SK-N-SH (cell line): Measurements from ENCODE around the gene EVC. TPM values are rescaled to one million over a fixed set of nuclear protein-coding genes. Genes with fewer than 3 reads are reported as not detected.

ENCODE experiments used
- CTCF ChIA-PET: fragments of 300-600, 350-600 bp; formaldehyde crosslinking; extraction: SDS; loops from one replicate; lab custom pipeline; 2021; lab: Yijun Ruan, JAX
- POLR2A ChIA-PET: fragments of 350-600 bp; sonication (Branson Sonifier 250); formaldehyde crosslinking; extraction: SDS; loops from one replicate; lab custom pipeline; 2020; ENCODE audit warnings: antibody characterized with exemption, inconsistent platforms; lab: Yijun Ruan, JAX
- DNase-seq: peaks from one replicate; pipeline ENCODE4 v3.0.0; 2012
- H2AFZ ChIP-seq: fragments of 200-600 bp; sonication (generic); 2 replicates; pipeline ENCODE4 v1.8.1; 2016; ENCODE audit warnings: antibody characterized with exemption, mild to moderate bottlenecking, low read depth
- H3F3A ChIP-seq: fragments of 200-600 bp; sonication (generic); replicated peaks from 2 replicates; pipeline ENCODE3; 2016; ENCODE audit warnings: antibody characterized with exemption, mild to moderate bottlenecking; ENCODE audit not compliant: insufficient read depth
- H3K27ac ChIP-seq, 2 experiments: fragments of 200-500 bp in 1 of 2; fragments of 200-600 bp in 1 of 2; sonication (Bioruptor generic) in 1 of 2; sonication (generic), shearing (Covaris generic) in 1 of 2; 2 replicates each; pipeline versions ENCODE4 v1.5.1 to v1.6.1; 2014 to 2016; ENCODE audit warnings: low read depth in 2 of 2, inconsistent platforms in 1 of 2, low read length in 1 of 2, mild to moderate bottlenecking in 1 of 2, mixed read lengths in 1 of 2
- H3K27me3 ChIP-seq: fragments of 200-600 bp; sonication (generic), shearing (Covaris generic); 2 replicates; pipeline ENCODE4 v1.6.1; 2016; ENCODE audit warnings: mixed run types; ENCODE audit not compliant: insufficient read depth
- H3K36me3 ChIP-seq, 2 experiments: fragments of 200-500 bp in 1 of 2; fragments of 200-600 bp in 1 of 2; sonication (Bioruptor generic) in 1 of 2; sonication (generic) in 1 of 2; replicated peaks in 1 of 2; 2 replicates each; pipeline versions ENCODE3 to v1.5.1; 2014 to 2016; ENCODE audit warnings: low read length in 1 of 2, mild to moderate bottlenecking in 1 of 2; ENCODE audit not compliant: insufficient read depth in 2 of 2, control insufficient read depth in 1 of 2
- H3K4me1 ChIP-seq, 2 experiments: fragments of 200-500 bp in 1 of 2; fragments of 200-600 bp in 1 of 2; sonication (Bioruptor generic) in 1 of 2; sonication (generic), shearing (Covaris generic) in 1 of 2; 2 replicates each; pipeline versions ENCODE4 v1.5.1 to v1.6.1; 2014 to 2016; ENCODE audit warnings: low read depth in 1 of 2, low read length in 1 of 2, mixed run types in 1 of 2; ENCODE audit not compliant: insufficient read depth in 2 of 2, control insufficient read depth in 1 of 2
- H3K4me2 ChIP-seq: fragments of 200-600 bp; sonication (generic), shearing (Covaris generic); 2 replicates; pipeline ENCODE4 v1.6.1; 2017; ENCODE audit warnings: mixed run types
- H3K4me3 ChIP-seq, 2 experiments: fragments of 200-500 bp in 1 of 2; fragments of 200-600 bp in 1 of 2; sonication (Bioruptor generic) in 1 of 2; sonication (generic), shearing (Covaris generic) in 1 of 2; 2 replicates each; pipeline versions ENCODE4 v1.5.1 to v1.8.1; 2014 to 2016; ENCODE audit warnings: low read depth in 2 of 2, inconsistent platforms in 1 of 2, low read length in 1 of 2, mild to moderate bottlenecking in 1 of 2, mixed read lengths in 1 of 2, moderate library complexity in 1 of 2
- H3K79me2 ChIP-seq: fragments of 200-600 bp; sonication (generic); 2 replicates; pipeline ENCODE4 v1.8.1; 2017; ENCODE audit warnings: mild to moderate bottlenecking; ENCODE audit not compliant: insufficient read depth
- H3K9ac ChIP-seq: fragments of 200-600 bp; sonication (generic); 2 replicates; pipeline ENCODE4 v1.6.1; 2017; ENCODE audit warnings: mixed run types
- H3K9me2 ChIP-seq: fragments of 200-600 bp; sonication (generic); 2 replicates; pipeline ENCODE4 v1.6.1; 2017; ENCODE audit warnings: mixed run types
- H3K9me3 ChIP-seq: fragments of 200-600 bp; sonication (generic); 2 replicates; pipeline ENCODE4 v1.6.1; 2017; ENCODE audit warnings: mixed run types, mild to moderate bottlenecking, moderate library complexity
- H4K20me1 ChIP-seq: fragments of 200-600 bp; sonication (generic); 2 replicates; pipeline ENCODE4 v1.6.1; 2017; ENCODE audit warnings: mild to moderate bottlenecking, mixed run types; ENCODE audit not compliant: insufficient read depth
- FOSL2 ChIP-seq: IDR thresholded peaks from 2 replicates; pipeline ENCODE4 v1.4.0; 2012; ENCODE audit warnings: low read depth, mild to moderate bottlenecking, moderate library complexity, borderline replicate concordance
- JUND ChIP-seq: IDR thresholded peaks from 2 replicates; pipeline ENCODE4 v1.4.0; 2012
- RCOR1 ChIP-seq: fragments of 150-350 bp; IDR thresholded peaks from 2 replicates; pipeline ENCODE4 v1.6.1; 2017; ENCODE audit warnings: antibody characterized with exemption, low read length
- REST ChIP-seq: IDR thresholded peaks from 2 replicates; pipeline ENCODE4 v1.6.1; 2012; ENCODE audit warnings: mild to moderate bottlenecking, low read depth, low read length, moderate library complexity
- RFX5 ChIP-seq: IDR thresholded peaks from 2 replicates; pipeline ENCODE4 v1.6.1; 2012; ENCODE audit warnings: mild to moderate bottlenecking, improper control_type of control experiment, low read length
- RXRA ChIP-seq: IDR thresholded peaks from 2 replicates; pipeline ENCODE4 v1.4.0; 2012; ENCODE audit warnings: low read depth, mild to moderate bottlenecking, borderline replicate concordance
- SIN3A ChIP-seq: IDR thresholded peaks from 2 replicates; pipeline ENCODE4 v1.6.1; 2012; ENCODE audit warnings: low read depth, mild to moderate bottlenecking, low read length, moderate library complexity, borderline replicate concordance
- USF2 ChIP-seq: fragments of 150-350 bp; IDR thresholded peaks from 2 replicates; pipeline ENCODE4 v1.6.1; 2017; ENCODE audit warnings: antibody characterized with exemption, low read length, low read depth, borderline replicate concordance
- YY1 ChIP-seq: IDR thresholded peaks from 2 replicates; pipeline ENCODE4 v1.4.0; 2012; ENCODE audit warnings: low read depth, mild to moderate bottlenecking
- WGBS: methylation state at CpG from one replicate; pipeline ENCODE4 v1.1.6; 2017; ENCODE audit warnings: low lambda C conversion rate; 5-methylcytosine and 5-hydroxymethylcytosine counted together
- polyA plus RNA-seq, 3 experiments: library from polyadenylated mRNA; depleted of rRNA; stranded (reverse); fragments of >200 nt; gene quantifications; 2 replicates each; pipeline ENCODE4 v1.2.3, GENCODE V29; 2012
- TF ChIP-seq, protein P1 (sequence below): fragments of 150-350 bp; IDR thresholded peaks from 2 replicates; pipeline ENCODE4 v1.6.1; 2016; ENCODE audit warnings: mild to moderate bottlenecking, low read depth, low read length
- TF ChIP-seq, protein P2 (sequence below): IDR thresholded peaks from 2 replicates; pipeline ENCODE4 v1.4.0; 2012; ENCODE audit warnings: low read depth

The EVC gene
- polyA plus RNA-seq, 1 of the 3 experiments (the other 2 are of a cell fraction), result 3.8 TPM

DNA sequence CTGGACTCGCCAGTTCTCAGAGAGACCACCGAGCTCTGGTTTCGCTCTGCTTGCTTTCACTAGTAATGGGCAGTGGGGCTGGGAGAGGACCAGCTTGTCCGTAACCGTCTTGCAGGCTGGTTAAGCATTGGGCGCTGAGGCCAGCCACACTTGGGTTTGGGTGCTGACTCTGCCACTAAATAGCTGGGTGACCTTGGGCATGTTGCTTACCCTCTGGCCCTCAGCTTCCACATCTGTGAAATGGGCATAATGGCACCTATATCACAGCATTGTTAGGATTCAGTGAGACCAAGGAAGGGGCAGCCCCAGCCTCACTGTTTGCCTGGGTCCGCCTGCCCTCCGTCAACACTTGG is 43.5 kb downstream of the EVC start (continued):
- TF ChIP-seq, protein P1, sequence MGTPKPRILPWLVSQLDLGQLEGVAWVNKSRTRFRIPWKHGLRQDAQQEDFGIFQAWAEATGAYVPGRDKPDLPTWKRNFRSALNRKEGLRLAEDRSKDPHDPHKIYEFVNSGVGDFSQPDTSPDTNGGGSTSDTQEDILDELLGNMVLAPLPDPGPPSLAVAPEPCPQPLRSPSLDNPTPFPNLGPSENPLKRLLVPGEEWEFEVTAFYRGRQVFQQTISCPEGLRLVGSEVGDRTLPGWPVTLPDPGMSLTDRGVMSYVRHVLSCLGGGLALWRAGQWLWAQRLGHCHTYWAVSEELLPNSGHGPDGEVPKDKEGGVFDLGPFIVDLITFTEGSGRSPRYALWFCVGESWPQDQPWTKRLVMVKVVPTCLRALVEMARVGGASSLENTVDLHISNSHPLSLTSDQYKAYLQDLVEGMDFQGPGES, result no peak
- TF ChIP-seq YY1, result no peak
- no peak for TF ChIP-seq RFX5
- TF ChIP-seq JUND, result no peak
- TF ChIP-seq FOSL2, result no peak
- no peak for TF ChIP-seq USF2

GRCh38 chr4:5755161-5755560 is 44.2 kb downstream of the EVC start:
- no peaks in the 10 kb centered on the region for H3K79me2 ChIP-seq
- ChIA-PET POLR2A (no interaction called here), CTCF (interaction anchor here (1.1 kb wide), 1 partner anchor 45 kb away, joined by 3 read pairs; no protein-coding TSS in a partner anchor)
- no peaks in the 10 kb centered on the region for H3K27me3 ChIP-seq
- H3K4me1 ChIP-seq, result peaks cover 0 to 7% of the 10 kb centered on the region in 2 experiments; a peak in 2 of 4 replicates
- H3K9ac ChIP-seq, result no peak overlapping the region
- TF ChIP-seq RXRA (no peak), RCOR1 (no peak), REST (no peak), SIN3A (no peak)
- TF ChIP-seq, protein P2, sequence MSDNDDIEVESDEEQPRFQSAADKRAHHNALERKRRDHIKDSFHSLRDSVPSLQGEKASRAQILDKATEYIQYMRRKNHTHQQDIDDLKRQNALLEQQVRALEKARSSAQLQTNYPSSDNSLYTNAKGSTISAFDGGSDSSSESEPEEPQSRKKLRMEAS, result no peak
- no peak overlapping the region for H2AFZ ChIP-seq
- no peaks in the 10 kb centered on the region for H3K9me3 ChIP-seq
- no peak overlapping the region for H3K4me2 ChIP-seq
- 94% methylated on average over 16 of the region's 16 CpGs for WGBS
- H3K27ac ChIP-seq, result no peak overlapping the region
- no peak for DNase-seq
- H3F3A ChIP-seq, result peaks cover 13% of the 10 kb centered on the region
- no peaks in the 10 kb centered on the region for H4K20me1 ChIP-seq
- no peaks in the 10 kb centered on the region for H3K9me2 ChIP-seq
- H3K4me3 ChIP-seq, result no peak overlapping the region
- H3K36me3 ChIP-seq, result peaks cover 21% of the 10 kb centered on the region in 2 experiments
